Mammary epithelial cell (primary cell): Measurements from ENCODE around the gene TDRD12.

Experiments
- CTCF ChIP-seq, 2 donors: IDR thresholded peaks in 1 of 2; conservative IDR thresholded peaks in 1 of 2; 2 replicates each; pipeline ENCODE4 v1.5.1; 2011 to 2012; ENCODE audit warnings: inconsistent platforms in 2 of 2, low read length in 2 of 2, mild to moderate bottlenecking in 2 of 2, control low read depth in 1 of 2, low read depth in 1 of 2; ENCODE audit not compliant: insufficient read depth in 1 of 2; ENCODE audit errors: extremely low read depth in 1 of 2
- EZH2 ChIP-seq: IDR thresholded peaks from 2 replicates; pipeline ENCODE4 v1.6.1; 2012; ENCODE audit warnings: low read length, inconsistent platforms, borderline replicate concordance

- TF ChIP-seq EZH2, result no peak
- TF ChIP-seq CTCF (conservative IDR thresholded peaks at IDR 0.05 in 1 of 2, IDR thresholded peaks at IDR 0.05 in 1 of 2; ENCODE audit: extremely low read depth in 1 of 2, insufficient read depth in 1 of 2, low read depth in 1 of 2, low read length in 2 of 2), result no peak
Observed at GRCh38 chr19:32824191-32824751, 104.7 kb downstream of the TDRD12 start.
